ENCODE data around the gene RGL4.

GRCh38 chr22:23722724-23723123 is 31.9 kb downstream of the RGL4 start:
- TF ChIP-seq CTCF (conservative IDR thresholded peaks at IDR 0.05; ENCODE audit: low read depth in 2 of 2) (no peak), EZH2 (IDR thresholded peaks at IDR 0.05; ENCODE audit: low read depth, unreplicated experiment) (no peak), POLR2AphosphoS5 (IDR thresholded peaks at IDR 0.05; ENCODE audit: low read depth) (no peak), EZH2phosphoT487 (IDR thresholded peaks at IDR 0.05; ENCODE audit: unreplicated experiment) (no peak), CREB1 (CRISPR knock-in tag; IDR thresholded peaks at IDR 0.05; ENCODE audit: low read depth) (no peak), ZNF462 (CRISPR knock-in tag; IDR thresholded peaks at IDR 0.05) (no peak), NANOG (IDR thresholded peaks at IDR 0.05; ENCODE audit: borderline replicate concordance) (no peak), ETS1 (IDR thresholded peaks at IDR 0.05) (no peak), REST (IDR thresholded peaks at IDR 0.05; ENCODE audit: unreplicated experiment) (no peak), ZNF331 (CRISPR knock-in tag; IDR thresholded peaks at IDR 0.05; ENCODE audit: low read depth) (no peak), ZNF114 (CRISPR knock-in tag; IDR thresholded peaks at IDR 0.05) (no peak), JUNB (IDR thresholded peaks at IDR 0.05; ENCODE audit: unreplicated experiment) (no peak), STAT1 (IDR thresholded peaks at IDR 0.05; ENCODE audit: unreplicated experiment) (no peak)

Measured in GM23338 (cell line).